Heart right ventricle (tissue), 16 donors: Measurements from ENCODE around the gene SH3RF3. TPM values are rescaled to one million over a fixed set of nuclear protein-coding genes. Genes with fewer than 3 reads are reported as not detected.

ENCODE experiments used
- ATAC-seq, 8 donors: fragments of 200-7000 bp; cut with Tn5 transposase; one replicate each; pipeline ENCODE4 v1.9.1; 2020; ENCODE audit warnings: mild to moderate bottlenecking in 8 of 8, moderate library complexity in 8 of 8, moderate number of reproducible peaks in 1 of 8
- DNase-seq, 2 donors: peaks; one replicate each; pipeline ENCODE4 v3.0.0-alpha.2; 2020
- H3K27ac ChIP-seq, 10 donors: fragments of 200-600 bp; sonication (generic) in 2 of 10; one replicate each; pipeline versions ENCODE4 v1.5.0 to v1.8.0; 2020 to 2022; ENCODE audit warnings: mild to moderate bottlenecking in 3 of 10
- H3K27me3 ChIP-seq, 7 donors: fragments of 200-600 bp; one replicate each; pipeline ENCODE4 v1.8.0; 2021 to 2022; ENCODE audit warnings: mild to moderate bottlenecking in 2 of 7
- H3K36me3 ChIP-seq, 9 donors: fragments of 200-600 bp; sonication (generic) in 1 of 9; one replicate each; pipeline versions ENCODE4 v1.5.0 to v1.8.0; 2020 to 2022; ENCODE audit warnings: mild to moderate bottlenecking in 2 of 9
- H3K4me1 ChIP-seq, 9 donors: fragments of 200-600 bp; sonication (generic) in 1 of 9; one replicate each; pipeline versions ENCODE4 v1.5.0 to v1.8.0; 2020 to 2022; ENCODE audit warnings: mild to moderate bottlenecking in 4 of 9
- H3K4me3 ChIP-seq, 10 donors: fragments of 200-600 bp; sonication (generic) in 2 of 10; one replicate each; pipeline versions ENCODE4 v1.5.0 to v1.8.0; 2020 to 2022; ENCODE audit warnings: mild to moderate bottlenecking in 7 of 10, moderate library complexity in 2 of 10
- H3K9me3 ChIP-seq, 11 donors: fragments of 200-600 bp in 10 of 11; sonication (generic) in 2 of 11; one replicate each; pipeline versions ENCODE4 v1.5.0 to v1.8.0; 2013 to 2022; ENCODE audit warnings: mild to moderate bottlenecking in 2 of 11, control low read depth in 1 of 11, moderate library complexity in 1 of 11
- CTCF ChIP-seq, 9 donors: fragments of 200-600 bp; sonication (generic) in 2 of 9; IDR thresholded peaks; one replicate each; pipeline versions ENCODE4 v1.5.0 to v1.8.0; 2021 to 2022; ENCODE audit warnings: antibody characterized with exemption in 9 of 9, mild to moderate bottlenecking in 5 of 9, moderate library complexity in 1 of 9
- WGBS, 2 donors: extraction: QIAGEN DNeasy Blood & Tissue Kit; methylation state at CpG; one replicate each; pipeline ENCODE4 v1.1.7; 2013; ENCODE audit warnings: inconsistent platforms in 1 of 2; 5-methylcytosine and 5-hydroxymethylcytosine counted together
- intact Hi-C, 10 donors: fragments of 100-400 bp; cut with DNase I; formaldehyde crosslinking; loops; one replicate each; pipeline versions ENCODE4 v1.11.1 to v1.14.2; 2022
- polyA plus RNA-seq, 2 donors: library from polyadenylated mRNA; stranded (reverse); fragments of 200-250 nt; gene quantifications; one replicate each; pipeline ENCODE4 v1.2.3, GENCODE V29; 2013
- total RNA-seq, 10 donors: library from RNA; stranded (reverse); fragmentation: NEBNext Ultra II Directional in 3 of 10; extraction: Animal tissue kit (Norgen Biotek cat#: 25700) in 3 of 10; gene quantifications; one replicate each; pipeline versions ENCODE4 v1.2.1 to v1.2.4, GENCODE V29; 2021 to 2023
- donor health status: Arrhythmogenic right ventricular cardiomyopathy.
- donor health status: ischemic (EF 13 %, LVEDD 7.1; RV severe dilation, severe dysfunction).
- donor health status: healthy with polysubstance abuse.
- donor health status: DM: no; HTN: yes; CAD: no.
- donor health status: DM: no; HTN: no; CAD: no.
- donor health status: ischemic (EF 25% LVEDD 6.9; RV normal size, moderate dysfunction).
- donor health status: ischemic (EF 25% LVEDD 5.7; RV mildly dilated, moderate dysfunction).
- donor health status: healthy.
- donor health status: DM: yes; HTN: yes; CAD: no.
- donor health status: Ischemic cardiomyopathy.
- donor health status: ischemic (EF 35%, LVEDD 5.7; RV mildly dilated, moderate dysfunction).
- donor health status: nonischemic (EF 11% LVEDD 7.7; RV severe dilation, severe dysfunction).
- donor health status: DM: yes; HTN: yes; CAD: no.
- donor health status: PGD.
- donor health status: ischemic (EF 29% LVEDD 5.4; RV normal size, mild dysfunction).
- donor health status: nonischemic (EF 23%, LVEDD 6.1; RV moderate dilation, normal function).

SH3RF3 gene
- total and polyA plus RNA-seq, 12 donors: 5.0 to 11.5 (median 8.6) TPM

- Histone ChIP-seq H3K4me3 (no peak overlapping the region), H3K9me3 (peaks cover 0 to 14% (median 3%) of the 10 kb centered on the region in 11 donors), H3K4me1 (peaks cover 0 to 4% (median 0%) of the 10 kb centered on the region in 9 donors), H3K27ac (no peak overlapping the region), H3K27me3 (no peaks in the 10 kb centered on the region), H3K36me3 (no peaks in the 10 kb centered on the region)
- no peak for TF ChIP-seq CTCF (IDR thresholded peaks at IDR 0.05)
- ATAC-seq (no peak), DNase-seq (no peak)
- intact Hi-C loops: no loop called here
- WGBS, 2 donors: 72 to 75% methylated on average over 3 of the region's 3 CpGs
Observed at GRCh38 chr2:109365131-109365530, 236.1 kb downstream of the SH3RF3 start.

- WGBS, 2 donors: 71 to 77% methylated on average over 1 of the region's 1 CpG
Observed at GRCh38 chr2:109367683-109368082, 238.7 kb downstream of the SH3RF3 start.

GRCh38 chr2:109368798-109369197 lies 239.8 kb downstream of the SH3RF3 start:
- H3K4me1 ChIP-seq: peaks cover 0 to 4% (median 0%) of the 10 kb centered on the region in 9 donors
- no peak overlapping the region for H3K4me3 ChIP-seq
- H3K27ac ChIP-seq: no peak overlapping the region
- no peak for TF ChIP-seq CTCF (IDR thresholded peaks at IDR 0.05)
- 90 to 95% methylated on average over 10 of the region's 10 CpGs for WGBS, 2 donors
- DNase-seq (no peak), ATAC-seq (no peak)
- peaks cover 0 to 23% (median 0%) of the 10 kb centered on the region in 9 donors for H3K36me3 ChIP-seq
- intact Hi-C loops: no loop called here
- H3K27me3 ChIP-seq: no peaks in the 10 kb centered on the region
- H3K9me3 ChIP-seq: no peaks in the 10 kb centered on the region

More at GRCh38 chr2:109367683-109368082, 238.7 kb downstream of the SH3RF3 start:
- Histone ChIP-seq H3K9me3 (no peaks in the 10 kb centered on the region), H3K4me1 (peaks cover 0 to 4% (median 0%) of the 10 kb centered on the region in 9 donors), H3K27me3 (no peaks in the 10 kb centered on the region), H3K36me3 (peaks cover 0 to 12% (median 0%) of the 10 kb centered on the region in 9 donors), H3K27ac (no peak overlapping the region), H3K4me3 (no peak overlapping the region)
- ATAC-seq (no peak), DNase-seq (no peak)
- TF ChIP-seq CTCF (IDR thresholded peaks at IDR 0.05): no peak
- intact Hi-C loops: no loop called here

GRCh38 chr2:109369671-109370191 lies 240.7 kb downstream of the SH3RF3 start:
- no peaks in the 10 kb centered on the region for H3K27me3 ChIP-seq
- no peak for TF ChIP-seq CTCF (IDR thresholded peaks at IDR 0.05)
- ATAC-seq: no peak
- H3K4me1 ChIP-seq: peaks cover 0 to 4% (median 0%) of the 10 kb centered on the region in 9 donors
- H3K36me3 ChIP-seq: peaks cover 0 to 27% (median 0%) of the 10 kb centered on the region in 9 donors
- H3K27ac ChIP-seq: no peak overlapping the region
- 97 to 98% methylated on average over 12 of the region's 12 CpGs for WGBS, 2 donors
- no peaks in the 10 kb centered on the region for H3K9me3 ChIP-seq
- DNase-seq: no peak
- intact Hi-C loops: no loop called here
- no peak overlapping the region for H3K4me3 ChIP-seq
